Stomach (tissue), 9 donors: ENCODE data around the gene TBC1D5. TPM values are rescaled to one million over a fixed set of nuclear protein-coding genes. Genes with fewer than 3 reads are reported as not detected.
"Not testable (repeated sequence)": the region's sequence is repeated elsewhere in the genome, so short reads cannot be mapped to it uniquely, and the experiment has no call there.

Experiments
- DNase-seq, 2 donors: peaks; one replicate each; pipeline versions ENCODE4 v3.0.0 to v3.0.0-alpha.2; 2013 to 2019
- H3K27ac ChIP-seq, 5 donors: fragments of 200-600 bp in 4 of 5; sonication (generic) in 4 of 5; one replicate each; pipeline ENCODE4 v1.5.1; 2013 to 2019; ENCODE audit warnings: mild to moderate bottlenecking in 1 of 5, moderate library complexity in 1 of 5
- H3K27me3 ChIP-seq, 3 donors: fragments of 200-600 bp; sonication (generic); one replicate each; pipeline ENCODE4 v1.5.1; 2017 to 2019; ENCODE audit warnings: mixed run types in 1 of 3
- H3K36me3 ChIP-seq, 4 donors: fragments of 200-600 bp; sonication (generic); 1 replicate in 3 of 4; 2 replicates in 1 of 4; pipeline ENCODE4 v1.5.1; 2016 to 2019
- H3K4me1 ChIP-seq, 4 donors: fragments of 200-600 bp; sonication (generic); one replicate each; pipeline ENCODE4 v1.5.1; 2016 to 2019
- H3K4me3 ChIP-seq, 4 donors: fragments of 200-600 bp; sonication (generic) in 3 of 4; one replicate each; pipeline ENCODE4 v1.5.1; 2016 to 2019; ENCODE audit warnings: mild to moderate bottlenecking in 1 of 4
- H3K9me3 ChIP-seq, 4 donors: fragments of 200-600 bp; sonication (generic); one replicate each; pipeline ENCODE4 v1.5.1; 2016 to 2019
- EP300 ChIP-seq: sonication (generic); formaldehyde crosslinking; IDR thresholded peaks from one replicate; pipeline ENCODE4 v1.6.1; 2017; ENCODE audit warnings: antibody characterized with exemption
- POLR2A ChIP-seq, 4 donors: fragments of 450-650 bp; IDR thresholded peaks; one replicate each; pipeline ENCODE4 v1.6.1; 2016; ENCODE audit warnings: antibody characterized with exemption in 4 of 4, control low read depth in 2 of 4, mild to moderate bottlenecking in 1 of 4, moderate library complexity in 1 of 4
- POLR2AphosphoS5 ChIP-seq, 3 donors: sonication (generic); formaldehyde crosslinking; IDR thresholded peaks; one replicate each; pipeline ENCODE4 v1.6.1; 2016; ENCODE audit warnings: antibody characterized with exemption in 3 of 3
- WGBS, 5 donors: extraction: QIAGEN DNeasy Blood & Tissue Kit in 3 of 5; methylation state at CpG; one replicate each; pipeline versions ENCODE4 v1.1.5 to v1.1.7; 2013 to 2018; 5-methylcytosine and 5-hydroxymethylcytosine counted together
- intact Hi-C: fragments of 100-400 bp; cut with DNase I; formaldehyde crosslinking; loops from one replicate; pipeline ENCODE4 v1.15.1; 2023; ENCODE audit warnings: low total_unique reads
- polyA plus RNA-seq, 3 donors: library from polyadenylated mRNA; stranded (reverse); fragments of 200-250 nt; gene quantifications; one replicate each; pipeline ENCODE4 v1.2.3, GENCODE V29; 2013
- total RNA-seq, 5 donors: library from RNA; depleted of rRNA; stranded (reverse); fragments of >200 nt; gene quantifications; one replicate each; pipeline versions ENCODE4 v1.1.0 to v1.2.3, GENCODE V29; 2014 to 2016
- TF ChIP-seq, protein P1 (sequence below), 7 experiments: fragments of 450-650 bp in 4 of 7; fragments of 200-600 bp in 3 of 7; sonication (generic) in 3 of 7; IDR thresholded peaks; one replicate each; pipeline ENCODE4 v1.5.1; 2016 to 2019; ENCODE audit warnings: antibody characterized with exemption in 7 of 7, control low read depth in 2 of 7, mild to moderate bottlenecking in 1 of 7
- donor health status: healthy with polysubstance abuse.
- donor health status: Bipolar disorder and iron deficiency.
- donor health status: healthy.

The TBC1D5 gene
- total and polyA plus RNA-seq, 8 donors: 4.7 to 75.1 (median 32.0) TPM

DNA sequence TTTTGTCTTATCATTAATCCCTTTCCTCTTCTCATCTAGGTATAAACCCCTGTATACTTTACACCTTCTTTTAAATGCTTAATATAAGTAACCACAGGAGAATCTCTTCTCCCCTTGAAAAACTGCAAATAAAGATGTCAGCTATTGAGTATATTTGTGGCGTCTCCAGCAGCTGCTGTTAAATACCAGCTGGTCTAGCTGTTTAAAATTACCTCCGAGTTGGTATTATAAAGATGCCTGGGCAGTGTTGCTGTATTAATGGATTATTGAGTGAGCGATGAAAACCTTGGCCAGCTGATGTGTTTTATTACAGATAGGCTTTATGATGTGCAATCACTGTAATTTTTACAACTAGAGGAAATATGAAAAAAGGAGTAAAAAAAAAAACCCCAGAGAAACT lies 388.1 kb downstream of the TBC1D5 start:
- Histone ChIP-seq H3K36me3 (no peaks in the 10 kb centered on the region), H3K9me3 (no peaks in the 10 kb centered on the region), H3K4me3 (no peak overlapping the region), H3K27ac (no peak overlapping the region), H3K27me3 (no peaks in the 10 kb centered on the region), H3K4me1 (no peaks in the 10 kb centered on the region)
- peak in 1 of 2 donors; percentile 5 for DNase-seq
- TF ChIP-seq, protein P1, sequence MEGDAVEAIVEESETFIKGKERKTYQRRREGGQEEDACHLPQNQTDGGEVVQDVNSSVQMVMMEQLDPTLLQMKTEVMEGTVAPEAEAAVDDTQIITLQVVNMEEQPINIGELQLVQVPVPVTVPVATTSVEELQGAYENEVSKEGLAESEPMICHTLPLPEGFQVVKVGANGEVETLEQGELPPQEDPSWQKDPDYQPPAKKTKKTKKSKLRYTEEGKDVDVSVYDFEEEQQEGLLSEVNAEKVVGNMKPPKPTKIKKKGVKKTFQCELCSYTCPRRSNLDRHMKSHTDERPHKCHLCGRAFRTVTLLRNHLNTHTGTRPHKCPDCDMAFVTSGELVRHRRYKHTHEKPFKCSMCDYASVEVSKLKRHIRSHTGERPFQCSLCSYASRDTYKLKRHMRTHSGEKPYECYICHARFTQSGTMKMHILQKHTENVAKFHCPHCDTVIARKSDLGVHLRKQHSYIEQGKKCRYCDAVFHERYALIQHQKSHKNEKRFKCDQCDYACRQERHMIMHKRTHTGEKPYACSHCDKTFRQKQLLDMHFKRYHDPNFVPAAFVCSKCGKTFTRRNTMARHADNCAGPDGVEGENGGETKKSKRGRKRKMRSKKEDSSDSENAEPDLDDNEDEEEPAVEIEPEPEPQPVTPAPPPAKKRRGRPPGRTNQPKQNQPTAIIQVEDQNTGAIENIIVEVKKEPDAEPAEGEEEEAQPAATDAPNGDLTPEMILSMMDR (IDR thresholded peaks at IDR 0.05): no peak
- TF ChIP-seq POLR2A (IDR thresholded peaks at IDR 0.05): no peak
- intact Hi-C loops: no loop called here
- 70 to 93% (median 81%) methylated on average over 3 of the region's 3 CpGs for WGBS, 5 donors

DNA sequence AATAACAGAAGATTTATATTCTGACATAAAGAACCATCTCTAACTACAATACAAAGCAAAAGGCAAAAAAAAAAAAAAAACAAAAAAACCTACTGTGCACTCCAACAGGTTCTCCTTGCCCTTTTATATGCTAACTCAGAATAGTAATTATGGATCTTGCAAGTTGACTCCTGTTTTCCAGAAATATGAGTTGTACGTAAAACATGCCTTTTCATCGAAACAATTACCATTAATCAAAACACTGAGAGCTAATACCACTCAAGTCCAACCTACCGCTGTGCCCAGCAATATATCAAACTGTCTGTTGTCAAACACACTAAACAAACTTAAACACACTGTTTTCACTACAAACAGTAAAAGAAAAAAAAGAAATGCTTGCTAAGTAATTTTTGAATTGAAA lies 389.8 kb downstream of the TBC1D5 start:
- intact Hi-C loops: no loop called here
- no peaks in the 10 kb centered on the region for H3K9me3 ChIP-seq

DNA sequence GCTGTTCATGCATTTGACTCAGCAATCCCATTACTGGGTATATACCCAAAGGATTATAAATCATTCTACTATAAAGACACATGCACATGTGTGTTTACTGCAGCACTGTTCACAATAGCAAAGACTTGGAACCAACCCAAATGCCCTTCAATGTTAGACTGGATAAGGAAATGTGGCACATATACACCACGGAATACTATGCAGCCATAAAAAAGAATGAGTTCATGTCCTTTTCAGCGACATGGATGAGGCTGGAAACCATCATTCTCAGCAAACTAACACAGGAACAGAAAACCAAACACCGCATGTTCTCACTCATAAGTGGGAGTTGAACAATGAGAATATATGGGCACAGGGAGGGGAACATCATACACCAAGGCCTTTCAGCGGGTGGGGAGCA lies 391.2 kb downstream of the TBC1D5 start:
- DNase-seq, H3K27ac ChIP-seq, H3K27me3 ChIP-seq, H3K9me3 ChIP-seq, H3K36me3 ChIP-seq, H3K4me1 ChIP-seq, H3K4me3 ChIP-seq, intact Hi-C loops: not testable (repeated sequence)
- WGBS, 5 donors: 91 to 98% (median 95%) methylated on average over 4 of the region's 4 CpGs

More for the DNA sequence above, 389.8 kb downstream of the TBC1D5 start:
- no peak for TF ChIP-seq POLR2AphosphoS5 (IDR thresholded peaks at IDR 0.05)
- no peak overlapping the region for H3K4me3 ChIP-seq
- H3K4me1 ChIP-seq: no peaks in the 10 kb centered on the region
- no peak overlapping the region for H3K27ac ChIP-seq
- no peaks in the 10 kb centered on the region for H3K27me3 ChIP-seq
- no peaks in the 10 kb centered on the region for H3K36me3 ChIP-seq
- peak in 1 of 2 donors; percentile 4 for DNase-seq
- 81 to 89% (median 83%) methylated on average over 3 of the region's 3 CpGs for WGBS, 5 donors

DNA sequence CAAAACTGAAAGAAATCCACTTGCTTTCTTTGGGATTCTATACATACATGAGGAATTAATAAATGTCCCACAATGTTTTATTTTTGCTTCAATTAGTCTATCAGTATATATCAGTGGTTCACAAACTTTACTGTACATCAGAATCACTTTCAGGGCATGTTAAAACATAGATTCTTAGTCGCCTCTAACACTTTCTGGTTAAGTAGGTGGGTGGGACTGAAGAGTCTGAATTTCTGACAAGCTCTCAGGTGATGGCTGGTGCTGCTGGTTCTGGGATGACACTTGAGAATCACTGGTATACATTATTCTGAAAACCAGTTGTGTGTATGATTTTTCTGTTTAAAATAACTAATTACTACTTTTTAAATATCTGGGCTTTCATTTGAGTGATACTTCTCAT lies 393.3 kb downstream of the TBC1D5 start:
- no peaks in the 10 kb centered on the region for H3K4me1 ChIP-seq
- TF ChIP-seq, protein P1 (IDR thresholded peaks at IDR 0.05): no peak
- intact Hi-C loops: no loop called here
- H3K9me3 ChIP-seq: no peaks in the 10 kb centered on the region
- WGBS, 5 donors: 88 to 98% (median 92%) methylated on average over 1 of the region's 1 CpG
- H3K36me3 ChIP-seq: no peaks in the 10 kb centered on the region
- no peak for DNase-seq
- no peaks in the 10 kb centered on the region for H3K27me3 ChIP-seq
- no peak overlapping the region for H3K4me3 ChIP-seq
- no peak overlapping the region for H3K27ac ChIP-seq

DNA sequence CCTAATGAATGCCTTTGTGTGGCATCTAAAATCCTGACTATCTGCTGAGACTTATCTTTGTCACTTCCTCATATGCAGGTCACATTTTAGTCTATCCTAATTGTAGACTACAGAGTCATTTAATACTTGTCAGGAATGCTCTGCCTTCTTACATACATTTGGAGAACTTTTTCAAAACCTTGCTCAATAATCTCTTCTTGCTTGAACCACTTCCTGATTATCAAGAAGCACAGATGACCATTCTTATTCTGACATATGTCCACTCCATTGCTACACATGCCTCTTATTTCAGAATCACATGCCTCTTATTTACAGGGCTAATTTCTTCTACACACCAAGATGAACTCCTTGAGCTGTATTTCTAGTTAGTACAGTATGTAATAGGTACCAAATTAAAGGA lies 400.3 kb downstream of the TBC1D5 start:
- peaks cover 0 to 5% (median 0%) of the 10 kb centered on the region in 4 donors for H3K4me1 ChIP-seq
- no peaks in the 10 kb centered on the region for H3K36me3 ChIP-seq
- no peak for DNase-seq
- H3K27me3 ChIP-seq: no peaks in the 10 kb centered on the region
- intact Hi-C loops: no loop called here
- H3K27ac ChIP-seq: no peak overlapping the region
- no peak overlapping the region for H3K4me3 ChIP-seq
- no peaks in the 10 kb centered on the region for H3K9me3 ChIP-seq
- TF ChIP-seq, protein P1 (IDR thresholded peaks at IDR 0.05): no peak
- TF ChIP-seq POLR2AphosphoS5 (IDR thresholded peaks at IDR 0.05) (no peak), EP300 (no peak), POLR2A (IDR thresholded peaks at IDR 0.05) (no peak)

DNA sequence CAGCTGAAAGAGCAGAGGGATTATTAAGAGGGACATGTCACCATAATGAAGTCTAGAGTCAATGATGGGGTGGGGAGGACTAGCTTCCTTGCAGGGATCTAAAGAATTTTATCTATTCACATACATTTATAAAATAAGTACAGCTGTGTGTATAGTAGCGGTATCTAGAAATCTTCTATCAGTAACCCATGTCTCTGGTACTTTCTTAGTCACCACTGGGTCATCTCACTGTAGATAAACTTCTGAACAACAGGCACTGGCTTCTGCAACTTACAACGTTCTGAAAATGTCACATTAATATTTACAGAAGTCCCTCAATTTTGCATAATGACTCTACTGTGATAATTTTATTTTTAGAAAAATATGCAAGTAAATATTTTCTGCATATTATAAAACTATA lies 401.7 kb downstream of the TBC1D5 start:
- no peak overlapping the region for H3K4me3 ChIP-seq
- 62 to 72% (median 68%) methylated on average over 2 of the region's 2 CpGs for WGBS, 5 donors
- H3K4me1 ChIP-seq: peaks cover 0 to 10% (median 0%) of the 10 kb centered on the region in 4 donors
- no peak for DNase-seq
- no peak overlapping the region for H3K27ac ChIP-seq
- H3K36me3 ChIP-seq: no peaks in the 10 kb centered on the region
- H3K27me3 ChIP-seq: no peaks in the 10 kb centered on the region
- TF ChIP-seq POLR2AphosphoS5 (IDR thresholded peaks at IDR 0.05) (no peak), POLR2A (IDR thresholded peaks at IDR 0.05) (no peak)
- H3K9me3 ChIP-seq: no peaks in the 10 kb centered on the region
- intact Hi-C loops: no loop called here
